Epithelial cell of esophagus (primary cell): ENCODE data around the gene MCU.
"Not testable (repeated sequence)": the region's sequence is repeated elsewhere in the genome, so short reads cannot be mapped to it uniquely, and the experiment has no call there.

Experiments used
- DNase-seq: peaks from one replicate; pipeline ENCODE4 v3.0.0; 2010; ENCODE audit warnings: low read depth
- H3K4me3 ChIP-seq: 2 replicates; pipeline ENCODE4 v1.5.1; 2011; ENCODE audit warnings: mild to moderate bottlenecking, low read length, control low read depth
- TF ChIP-seq, protein P1 (sequence below): IDR thresholded peaks from 2 replicates; pipeline ENCODE4 v1.5.1; 2011; ENCODE audit warnings: low read depth, mild to moderate bottlenecking, low read length, control low read depth, inconsistent platforms; ENCODE audit not compliant: insufficient read depth; ENCODE audit errors: missing control alignments

MCU gene

DNA sequence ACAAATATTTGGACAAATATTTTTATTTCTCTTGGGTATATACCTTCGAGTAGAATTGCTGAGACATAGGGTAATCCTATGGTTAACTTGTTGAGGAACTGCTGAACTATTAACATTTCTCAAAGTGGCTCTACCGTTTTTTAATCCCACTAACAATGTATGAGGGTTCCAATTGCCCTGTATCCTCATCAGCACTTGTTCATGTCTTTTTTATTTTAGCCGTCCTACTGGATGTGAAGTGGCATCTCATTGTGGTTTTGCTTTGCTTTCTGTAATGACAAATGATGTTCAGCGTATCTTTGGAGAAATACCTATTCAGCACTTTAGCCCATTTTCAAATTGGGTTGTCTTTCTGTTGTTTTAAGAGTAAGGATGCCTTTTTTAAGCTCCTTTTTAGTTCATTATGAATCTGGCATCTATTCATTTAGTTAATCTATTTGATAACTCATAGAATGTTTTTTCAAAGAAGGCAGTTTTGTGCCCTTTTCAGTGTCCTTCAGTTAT is 40.0 kb downstream of the MCU start:
- TF ChIP-seq, protein P1, sequence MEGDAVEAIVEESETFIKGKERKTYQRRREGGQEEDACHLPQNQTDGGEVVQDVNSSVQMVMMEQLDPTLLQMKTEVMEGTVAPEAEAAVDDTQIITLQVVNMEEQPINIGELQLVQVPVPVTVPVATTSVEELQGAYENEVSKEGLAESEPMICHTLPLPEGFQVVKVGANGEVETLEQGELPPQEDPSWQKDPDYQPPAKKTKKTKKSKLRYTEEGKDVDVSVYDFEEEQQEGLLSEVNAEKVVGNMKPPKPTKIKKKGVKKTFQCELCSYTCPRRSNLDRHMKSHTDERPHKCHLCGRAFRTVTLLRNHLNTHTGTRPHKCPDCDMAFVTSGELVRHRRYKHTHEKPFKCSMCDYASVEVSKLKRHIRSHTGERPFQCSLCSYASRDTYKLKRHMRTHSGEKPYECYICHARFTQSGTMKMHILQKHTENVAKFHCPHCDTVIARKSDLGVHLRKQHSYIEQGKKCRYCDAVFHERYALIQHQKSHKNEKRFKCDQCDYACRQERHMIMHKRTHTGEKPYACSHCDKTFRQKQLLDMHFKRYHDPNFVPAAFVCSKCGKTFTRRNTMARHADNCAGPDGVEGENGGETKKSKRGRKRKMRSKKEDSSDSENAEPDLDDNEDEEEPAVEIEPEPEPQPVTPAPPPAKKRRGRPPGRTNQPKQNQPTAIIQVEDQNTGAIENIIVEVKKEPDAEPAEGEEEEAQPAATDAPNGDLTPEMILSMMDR, result no peak
- no peak for DNase-seq
- no peak overlapping the region for H3K4me3 ChIP-seq

DNA sequence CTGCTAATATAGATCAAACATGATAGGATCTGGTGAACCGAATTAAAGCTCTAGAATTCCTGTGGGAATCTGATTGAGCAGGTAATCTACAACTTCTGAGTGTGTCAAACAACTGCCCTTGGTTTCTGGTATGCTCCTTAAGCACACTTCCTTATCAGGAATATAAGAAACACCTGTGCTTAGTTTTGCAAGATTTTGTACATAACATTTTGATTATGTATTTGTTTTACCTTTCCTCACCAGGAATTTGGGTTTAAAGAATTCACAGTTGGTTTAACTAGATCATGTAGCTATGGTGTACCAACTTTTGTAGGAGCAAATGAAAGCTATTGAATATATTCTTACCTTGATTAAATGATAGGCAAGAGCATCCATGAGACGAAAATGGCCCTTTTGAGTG is 40.6 kb downstream of the MCU start:
- no peak overlapping the region for H3K4me3 ChIP-seq
- TF ChIP-seq, protein P1, result no peak
- no peak for DNase-seq

DNA sequence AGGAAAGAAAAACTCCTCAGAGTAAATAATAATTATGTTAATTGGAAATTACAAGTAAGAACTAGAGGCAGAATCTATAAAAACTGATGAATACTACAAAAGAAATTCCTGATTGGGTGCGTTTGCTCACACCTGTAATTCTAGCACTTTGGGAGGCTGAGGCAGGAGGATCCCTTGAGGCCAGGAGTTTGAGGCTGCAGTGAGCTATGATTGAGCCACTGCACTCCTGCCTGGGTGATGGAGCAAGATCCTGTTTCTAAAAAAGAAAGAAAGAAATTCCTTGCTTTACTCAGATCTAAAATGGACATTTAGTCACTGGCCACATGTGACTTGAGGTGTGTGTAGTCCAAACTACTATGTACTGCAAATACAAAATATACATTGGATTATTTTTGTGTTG is 42.0 kb downstream of the MCU start:
- TF ChIP-seq, protein P1, result no peak
- DNase-seq, result no peak
- no peak overlapping the region for H3K4me3 ChIP-seq

DNA sequence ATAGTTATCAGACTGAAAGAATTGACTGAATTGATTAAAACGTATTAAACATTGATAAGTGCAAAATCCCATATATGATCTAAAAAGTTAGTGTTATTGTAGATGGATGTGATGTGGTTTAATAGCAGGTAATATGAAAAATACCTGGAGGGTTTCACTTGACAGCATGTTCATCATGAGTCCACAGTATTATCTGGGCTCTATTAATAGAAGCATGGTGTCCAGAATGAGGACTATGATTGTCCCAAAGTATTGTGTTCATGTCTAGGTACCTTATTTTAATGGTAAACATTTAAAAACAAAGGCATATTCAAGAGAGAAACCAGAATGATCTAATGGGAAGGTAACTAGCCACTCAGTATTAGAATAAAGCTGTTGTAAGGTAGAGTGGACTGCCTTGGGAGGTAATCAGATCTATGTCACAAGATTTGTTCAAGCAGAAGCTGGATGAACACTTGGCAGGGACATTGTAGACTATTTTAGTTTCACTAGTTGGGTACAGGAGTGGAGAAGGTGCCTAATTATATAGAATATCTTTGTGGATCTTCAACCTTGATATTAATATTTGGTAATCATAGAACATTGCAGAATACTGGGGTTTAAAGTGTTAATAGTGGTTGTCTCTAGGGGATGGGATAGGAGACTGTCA is 43.5 kb downstream of the MCU start:
- H3K4me3 ChIP-seq, result no peak overlapping the region
- TF ChIP-seq, protein P1, result no peak
- DNase-seq, result no peak

DNA sequence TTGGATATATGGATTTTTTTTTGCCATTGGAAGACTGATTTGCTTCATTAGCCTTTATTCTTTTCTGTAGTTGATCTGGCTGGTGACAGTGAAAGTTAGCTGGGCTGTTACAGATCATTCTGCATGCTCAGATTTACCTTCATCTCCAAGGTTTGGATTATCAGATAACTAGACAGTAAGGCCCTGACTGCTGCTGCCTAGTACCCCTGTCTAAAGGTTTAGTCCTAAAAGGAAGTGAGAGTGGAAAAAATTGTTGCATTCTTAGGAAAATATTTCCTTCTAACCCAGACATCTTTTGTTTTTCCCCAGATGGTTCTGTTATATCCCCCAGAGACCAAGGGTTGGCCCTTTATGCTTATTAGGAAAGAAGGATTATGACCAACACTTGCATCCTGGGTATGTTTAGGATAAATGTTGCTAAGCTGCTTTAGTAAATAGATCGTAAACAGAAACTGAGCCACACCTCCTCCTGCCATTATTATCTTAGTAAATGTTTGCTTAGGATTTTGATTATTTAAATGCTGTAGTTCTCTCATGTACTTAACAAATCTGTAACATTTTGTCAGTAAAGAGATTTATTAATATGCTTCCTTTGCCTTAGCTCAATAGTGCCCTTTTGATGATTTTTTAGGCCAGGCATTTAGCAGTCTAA is 44.4 kb downstream of the MCU start:
- TF ChIP-seq, protein P1, result no peak
- DNase-seq, result peak; percentile 34
- H3K4me3 ChIP-seq, result no peak overlapping the region

DNA sequence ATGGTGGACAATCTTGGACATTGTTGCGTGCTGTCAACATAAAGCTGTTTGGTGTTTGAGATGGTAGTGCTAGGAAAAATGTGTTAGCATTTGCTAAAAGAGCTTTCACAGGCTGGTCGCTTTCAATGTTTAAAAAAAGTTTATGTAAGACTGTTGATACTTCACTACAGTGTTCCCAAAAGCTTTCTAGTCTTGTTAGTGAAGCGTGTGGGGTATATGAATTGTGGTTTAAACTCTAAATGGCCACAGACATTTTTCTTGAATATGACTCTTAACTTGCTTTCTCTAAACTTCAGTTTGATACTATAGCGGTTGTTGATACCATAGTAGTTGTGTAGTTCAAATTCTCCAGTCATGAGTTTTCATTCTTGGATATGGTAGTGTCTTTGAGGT is 44.9 kb downstream of the MCU start:
- H3K4me3 ChIP-seq, result no peak overlapping the region
- TF ChIP-seq, protein P1, result no peak
- DNase-seq, result no peak

DNA sequence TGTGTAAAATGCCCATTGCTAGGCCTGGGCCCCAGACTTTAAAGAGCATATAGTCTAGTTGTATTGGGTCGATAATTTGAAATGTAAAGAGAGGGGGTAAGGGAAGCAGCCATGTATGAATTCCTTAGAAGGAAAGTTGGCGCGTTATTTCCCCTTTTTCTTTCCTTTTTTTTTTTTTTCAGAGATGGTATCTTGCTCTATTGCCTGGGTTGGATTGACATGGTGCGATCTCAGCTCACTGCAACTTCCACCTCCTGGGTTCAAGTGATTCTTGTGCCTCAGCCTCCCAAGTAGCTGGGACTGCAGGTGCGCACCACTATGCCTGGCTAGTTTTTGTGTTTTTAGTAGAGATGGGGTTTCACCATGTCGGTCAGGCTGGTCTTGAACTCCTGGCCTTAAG is 45.4 kb downstream of the MCU start:
- not testable (repeated sequence) for DNase-seq

More for the DNA sequence above, 45.4 kb downstream of the MCU start:
- H3K4me3 ChIP-seq, result not testable (repeated sequence)
